Measurements from ENCODE around the gene ZCCHC3. TPM values are rescaled to one million over a fixed set of nuclear protein-coding genes. Genes with fewer than 3 reads are reported as not detected.
"Not testable (repeated sequence)": the region's sequence is repeated elsewhere in the genome, so short reads cannot be mapped to it uniquely, and the experiment has no call there.

The ZCCHC3 gene
- total RNA-seq, 2 experiments from 2014 or later, result 21.0 to 21.3 TPM

DNA sequence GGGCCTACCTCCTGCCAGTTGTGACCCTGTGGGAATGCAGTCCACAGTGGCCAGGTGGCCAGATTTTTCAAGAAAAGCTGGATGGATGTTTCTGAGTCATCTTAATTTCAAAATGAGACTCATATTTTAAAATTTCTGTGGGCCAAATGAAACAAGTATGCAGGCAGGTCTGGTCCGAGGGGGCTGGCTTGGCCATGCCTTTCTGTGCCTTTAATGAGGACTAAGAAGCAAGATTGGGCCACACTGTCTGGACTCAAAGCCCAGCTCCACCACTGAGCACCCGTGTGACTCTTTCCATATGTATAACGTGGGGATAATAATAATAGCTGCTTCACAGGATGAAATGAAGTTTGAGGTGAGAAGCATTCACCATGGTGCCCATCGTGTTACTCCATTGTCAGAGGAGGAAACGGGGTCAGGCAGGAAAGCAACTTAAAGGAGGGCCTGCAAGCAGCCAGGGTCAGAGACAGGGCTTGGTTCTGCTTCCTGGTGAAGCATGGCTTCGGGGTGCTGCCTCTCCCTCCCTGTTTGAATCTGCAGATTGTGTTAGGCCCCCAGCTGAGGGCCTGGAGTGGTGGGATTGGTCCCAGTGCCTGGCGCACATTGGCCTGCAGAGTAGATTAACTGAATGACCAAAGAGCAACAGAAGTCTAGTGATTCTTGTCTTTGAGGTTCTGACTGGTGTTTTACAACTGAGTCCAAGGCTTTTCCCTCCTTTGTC, 31.8 kb downstream of the ZCCHC3 start:
- CTCF ChIA-PET, result interaction anchor here (0.7 to 3.3 kb wide), 4 partner anchors 19 to 62 kb away, joined by 3 to 26 read pairs (median 9); partner anchors contain the start of gene ZCCHC3
- POLR2A ChIA-PET, result no interaction called here

- CTCF ChIA-PET, result interaction anchor here (1.0 to 3.3 kb wide), 7 partner anchors 16 to 121 kb away, joined by 3 to 30 read pairs (median 4); partner anchors contain the start of genes NRSN2 and ZCCHC3
- POLR2A ChIA-PET, result interaction anchor here (1.4 kb wide), 1 partner anchor 32 kb away, joined by 3 read pairs; no protein-coding TSS in a partner anchor
Measured at GRCh38 chr20:329851-330232, 32.5 kb downstream of the ZCCHC3 start.

DNA sequence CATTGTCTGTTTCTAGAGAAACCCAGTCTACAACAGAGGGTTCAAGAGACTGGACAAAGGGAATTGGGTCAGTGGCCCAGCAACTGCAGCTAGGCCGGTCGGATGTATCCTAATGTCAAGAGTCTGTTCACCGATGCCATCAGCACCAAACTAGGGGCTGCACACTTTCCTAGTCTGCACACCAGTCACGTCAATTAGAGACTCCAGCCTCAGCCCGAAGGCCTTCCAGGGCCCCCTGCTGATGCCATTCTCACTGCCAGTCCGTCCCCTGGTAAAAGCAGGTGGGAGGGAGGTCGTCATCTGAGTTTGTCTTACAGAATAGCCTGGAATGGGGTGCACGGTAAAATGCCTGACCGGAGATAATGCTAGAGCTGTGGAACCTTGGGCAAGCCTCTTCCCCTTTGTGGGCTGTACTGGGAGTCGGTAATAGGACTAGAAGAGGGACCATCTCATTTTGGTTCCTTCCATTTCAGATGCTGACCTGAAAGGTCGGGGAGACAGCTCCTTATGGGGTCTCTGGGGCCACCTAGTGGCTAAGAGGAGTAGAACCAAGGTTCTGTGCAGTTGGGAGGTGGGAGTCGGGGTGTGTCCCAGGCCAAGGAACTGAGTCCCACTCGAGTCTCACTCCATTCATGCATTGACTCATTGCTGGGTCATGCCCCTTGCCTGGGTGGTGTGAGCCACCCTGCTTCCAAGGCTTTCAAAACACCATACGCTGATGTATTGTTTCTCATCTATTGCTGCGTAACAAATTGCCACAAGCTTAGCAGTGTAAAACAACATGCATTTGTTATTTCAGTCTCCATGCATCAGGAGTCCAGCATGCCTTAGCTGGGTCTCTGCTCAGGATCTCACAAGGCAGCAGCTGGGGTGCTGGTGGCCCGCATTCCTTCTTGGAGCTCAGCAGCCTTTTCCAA, 33.1 kb downstream of the ZCCHC3 start:
- POLR2A ChIA-PET, result interaction anchor here (1.4 kb wide), 1 partner anchor 32 kb away, joined by 3 read pairs; no protein-coding TSS in a partner anchor
- CTCF ChIA-PET, result interaction anchor here (0.6 to 3.3 kb wide), 16 partner anchors 9 to 146 kb away, joined by 3 to 30 read pairs (median 4); partner anchors contain the start of genes NRSN2, TRIB3 and ZCCHC3

DNA sequence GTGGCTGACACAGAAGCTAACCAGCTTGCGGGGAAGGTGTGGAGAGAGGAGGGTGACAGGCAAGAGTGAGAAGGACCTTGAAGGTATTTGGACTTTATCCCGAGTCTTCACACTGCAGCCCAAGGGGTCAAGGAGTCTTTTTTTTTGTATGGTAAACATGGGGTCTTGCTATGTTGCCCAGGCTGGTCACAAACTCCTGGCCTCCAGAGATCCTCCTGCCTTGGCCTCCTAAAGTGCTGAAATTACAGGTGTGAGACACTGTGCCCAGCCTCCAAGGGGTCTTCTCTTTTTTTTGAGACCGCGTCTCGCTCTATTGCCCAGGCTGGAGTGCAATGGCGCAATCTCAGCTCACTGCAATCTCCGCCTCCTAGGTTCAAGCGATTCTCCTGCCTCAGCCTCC, 37.2 kb downstream of the ZCCHC3 start:
- POLR2A ChIA-PET, result no interaction called here
- CTCF ChIA-PET, result no interaction called here

DNA sequence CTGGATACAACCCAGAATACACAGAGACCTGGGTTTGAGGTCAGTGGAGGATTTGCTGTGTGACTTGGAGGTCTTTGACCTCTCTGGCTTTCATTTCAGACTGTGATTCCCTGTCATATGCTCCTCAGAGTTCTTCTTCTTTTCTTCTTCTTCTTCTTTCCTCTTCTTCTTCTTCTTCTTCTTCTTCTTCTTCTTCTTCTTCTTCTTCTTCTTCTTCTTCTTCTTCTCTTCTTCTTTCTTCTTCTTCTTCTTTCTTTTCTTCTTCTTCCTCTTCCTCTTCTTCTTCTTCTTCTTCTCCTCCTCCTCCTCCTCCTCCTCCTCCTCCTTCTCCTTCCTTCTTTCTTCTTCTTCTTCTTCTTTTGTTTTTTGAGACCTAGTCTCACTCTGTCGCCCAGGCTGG, 38.7 kb downstream of the ZCCHC3 start:
- POLR2A ChIA-PET, CTCF ChIA-PET: not testable (repeated sequence)

DNA sequence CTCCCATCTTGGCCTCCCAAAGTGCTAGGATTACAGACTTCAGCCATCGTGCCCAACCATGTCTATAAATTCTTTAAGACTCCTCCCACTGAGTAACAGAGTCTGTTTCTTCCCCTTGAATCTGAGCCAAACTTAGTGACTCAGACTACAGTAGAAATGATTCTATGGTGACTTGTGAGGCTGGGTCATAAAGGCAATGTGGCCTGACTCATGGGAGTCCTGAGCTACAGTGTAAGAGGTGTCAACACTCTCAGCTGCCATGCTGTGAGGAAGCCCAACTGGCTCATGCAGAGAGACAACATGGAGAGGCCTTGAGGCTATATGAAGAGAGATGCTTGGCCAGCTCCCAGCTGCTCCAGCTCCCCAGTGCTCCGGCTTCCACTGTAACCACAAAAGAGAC, 44.3 kb downstream of the ZCCHC3 start:
- POLR2A ChIA-PET, result interaction anchor here (0.6 to 0.7 kb wide), 3 partner anchors 68 to 544 kb away, joined by 4 to 7 read pairs (median 4); no protein-coding TSS in a partner anchor
- CTCF ChIA-PET, result interaction anchor here (1.4 to 1.7 kb wide), 2 partner anchors 11 to 12 kb away, joined by 3 to 7 read pairs; no protein-coding TSS in a partner anchor

DNA sequence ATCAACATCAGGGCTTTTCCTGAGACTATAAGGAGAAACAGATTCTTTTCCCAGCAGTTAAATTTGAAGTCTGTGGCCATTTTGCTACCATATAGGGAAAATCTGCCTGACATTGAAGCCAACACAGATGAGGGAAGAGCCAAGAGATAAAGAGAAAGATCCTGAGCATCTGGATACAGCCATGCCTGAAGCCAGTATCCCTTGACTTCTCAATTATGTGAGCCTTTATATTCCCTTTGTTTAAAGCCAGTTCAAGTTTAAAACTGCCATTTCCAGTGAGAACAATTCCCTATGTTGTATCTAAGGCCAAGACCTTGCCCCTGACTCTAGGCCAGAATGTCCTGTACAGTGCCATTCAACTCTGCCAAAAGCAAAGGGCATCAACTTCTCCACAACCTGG, 45.7 kb downstream of the ZCCHC3 start:
- ChIA-PET CTCF (no interaction called here), POLR2A (no interaction called here)

GRCh38 chr20:346033-346639, 48.8 kb downstream of the ZCCHC3 start:
- POLR2A ChIA-PET, result no interaction called here
- CTCF ChIA-PET, result interaction anchor here (1.0 to 4.7 kb wide), 3 partner anchors 8 to 132 kb away, joined by 4 to 30 read pairs (median 5); no protein-coding TSS in a partner anchor

DNA sequence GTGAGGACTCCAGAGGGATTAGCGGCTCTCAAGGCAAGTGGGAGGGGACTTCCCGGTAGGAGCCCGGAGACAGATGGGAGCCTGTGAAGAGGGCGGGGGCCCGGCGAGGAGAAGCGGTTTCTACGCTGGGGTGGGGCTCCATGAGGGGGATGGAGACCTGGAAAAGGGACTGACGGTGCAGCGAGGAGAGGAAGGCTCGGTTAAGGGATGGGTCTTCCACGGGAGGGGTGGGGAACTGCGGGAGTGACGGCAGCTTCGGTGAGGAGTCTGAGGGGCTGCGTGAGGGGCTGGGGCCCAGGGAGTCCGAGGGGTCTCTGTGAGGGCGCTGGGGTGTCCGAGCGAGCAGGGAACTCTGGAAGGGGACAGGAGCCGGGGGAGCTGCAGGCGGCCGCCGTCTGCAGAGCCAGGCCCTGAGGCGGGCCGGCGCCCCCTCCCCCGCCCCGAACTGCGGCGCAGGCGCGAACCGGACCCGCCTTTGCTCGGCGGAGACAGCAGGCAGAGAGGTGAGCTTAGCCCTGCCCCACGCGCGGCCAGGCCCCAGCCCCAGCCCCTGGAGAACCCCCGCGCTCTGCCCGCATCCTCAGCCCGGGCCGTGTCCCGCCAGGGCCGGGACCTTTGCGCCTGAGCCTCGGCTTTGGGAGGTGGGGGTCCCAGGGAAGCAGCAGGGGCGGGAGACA, 49.4 kb downstream of the ZCCHC3 start, which contains the start of gene NRSN2:
TSS of gene NRSN2 (plus strand) at position 472 of the 677 bp plus-strand sequence. CDS start 2,533 bp downstream, outside the sequence.
- ChIA-PET POLR2A (interaction anchor here (0.9 kb wide), 1 partner anchor 80 kb away, joined by 3 read pairs; no protein-coding TSS in a partner anchor), CTCF (interaction anchor here (1.0 to 4.7 kb wide), 3 partner anchors 8 to 131 kb away, joined by 4 to 30 read pairs (median 5); no protein-coding TSS in a partner anchor)

DNA sequence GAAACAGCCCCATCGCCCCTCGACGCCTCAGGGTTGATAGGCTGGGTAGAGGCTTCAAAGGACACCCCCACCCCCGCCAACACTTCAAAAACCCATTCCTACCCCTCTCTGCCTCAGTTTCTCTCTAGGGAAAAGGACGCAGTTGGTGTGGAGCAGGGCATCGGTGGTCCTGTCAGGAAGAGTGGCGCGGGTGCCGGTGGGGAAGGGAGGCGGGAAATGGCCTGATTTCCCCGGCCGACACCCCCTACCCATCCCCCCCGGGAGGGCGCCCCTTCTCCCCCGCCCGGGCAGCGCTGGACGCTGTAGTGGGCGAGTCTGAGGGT, 49.9 kb downstream of the ZCCHC3 start:
- CTCF ChIA-PET, result interaction anchor here (0.5 to 4.7 kb wide), 2 partner anchors 11 to 16 kb away, joined by 4 to 30 read pairs; no protein-coding TSS in a partner anchor
- POLR2A ChIA-PET, result interaction anchor here (0.9 kb wide), 1 partner anchor 81 kb away, joined by 3 read pairs; no protein-coding TSS in a partner anchor

GRCh38 chr20:347640-348484, 50.5 kb downstream of the ZCCHC3 start:
- POLR2A ChIA-PET, result interaction anchor here (0.9 kb wide), 1 partner anchor 81 kb away, joined by 3 read pairs; no protein-coding TSS in a partner anchor
- CTCF ChIA-PET, result interaction anchor here (0.5 to 4.7 kb wide), 2 partner anchors 10 to 17 kb away, joined by 4 to 30 read pairs; no protein-coding TSS in a partner anchor

GRCh38 chr20:348972-349841, 51.8 kb downstream of the ZCCHC3 start:
- CTCF ChIA-PET, result interaction anchor here (1.0 kb wide), 1 partner anchor 129 kb away, joined by 5 read pairs; no protein-coding TSS in a partner anchor
- POLR2A ChIA-PET, result no interaction called here

Other genes starting within 250 kb of the ZCCHC3 start
- not detected for gene DEFB125, start 209.9 kb upstream of the ZCCHC3 start, total RNA-seq
- not detected for gene DEFB126, start 155.0 kb upstream of the ZCCHC3 start, total RNA-seq
- not detected for gene DEFB127, start 140.1 kb upstream of the ZCCHC3 start, total RNA-seq
- not detected for gene DEFB128, start 107.9 kb upstream of the ZCCHC3 start, total RNA-seq
- not detected for gene DEFB129, start 70.3 kb upstream of the ZCCHC3 start, total RNA-seq
- gene DEFB132, start 39.8 kb upstream of the ZCCHC3 start, total RNA-seq, result not detected
- gene C20orf96, start 6.8 kb upstream of the ZCCHC3 start, total RNA-seq, result 1 to 10 TPM; 4.9 to 5.6 TPM
- 1 to 10 TPM; 7.9 to 8.1 TPM for gene SOX12, start 28.0 kb downstream of the ZCCHC3 start, total RNA-seq
- gene NRSN2, start 49.5 kb downstream of the ZCCHC3 start, total RNA-seq, result 10 to 100 TPM; 10.6 to 11.6 TPM
- 10 to 100 TPM; 35.9 to 36.7 TPM for gene TRIB3, start 83.2 kb downstream of the ZCCHC3 start, total RNA-seq
- 10 to 100 TPM; 90.9 to 94.0 TPM for gene RBCK1, start 110.7 kb downstream of the ZCCHC3 start, total RNA-seq
- gene TBC1D20, start 165.0 kb downstream of the ZCCHC3 start, total RNA-seq, result 10 to 100 TPM; 25.0 to 25.1 TPM
- 100 to 1,000 TPM; 173 to 179 TPM for gene CSNK2A1, start 246.2 kb downstream of the ZCCHC3 start, total RNA-seq